Fibroblast of skin of abdomen (primary cell): ENCODE data around the gene ABCC9.
"Not testable (repeated sequence)": the region's sequence is repeated elsewhere in the genome, so short reads cannot be mapped to it uniquely, and the experiment has no call there.

Experiments
- DNase-seq: peaks from one replicate; pipeline ENCODE4 v3.0.0-alpha.2; 2013

The ABCC9 gene

GRCh38 chr12:21814814-21815213, 126.4 kb downstream of the ABCC9 start:
- DNase-seq: no peak

DNA sequence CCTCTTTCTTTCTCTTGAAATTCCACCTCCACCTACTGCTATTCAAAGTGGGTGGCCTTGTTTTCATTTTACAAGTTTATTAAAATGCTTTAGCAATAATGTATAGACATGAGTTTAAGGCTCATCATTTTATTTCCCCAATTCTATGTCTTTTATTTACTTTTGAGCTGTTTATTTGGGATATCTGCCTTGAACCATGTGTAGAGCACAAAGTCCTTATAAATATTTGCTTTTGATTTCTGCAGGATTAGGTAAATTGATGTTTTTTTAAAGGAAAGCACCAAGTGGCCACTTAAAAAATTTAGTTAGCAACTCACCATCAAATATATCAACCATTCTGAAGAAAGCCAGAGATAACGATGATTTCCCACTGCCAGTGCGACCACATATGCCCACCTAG, 126.9 kb downstream of the ABCC9 start:
- DNase-seq: no peak

GRCh38 chr12:21813751-21814150, 127.5 kb downstream of the ABCC9 start:
- DNase-seq: no peak

DNA sequence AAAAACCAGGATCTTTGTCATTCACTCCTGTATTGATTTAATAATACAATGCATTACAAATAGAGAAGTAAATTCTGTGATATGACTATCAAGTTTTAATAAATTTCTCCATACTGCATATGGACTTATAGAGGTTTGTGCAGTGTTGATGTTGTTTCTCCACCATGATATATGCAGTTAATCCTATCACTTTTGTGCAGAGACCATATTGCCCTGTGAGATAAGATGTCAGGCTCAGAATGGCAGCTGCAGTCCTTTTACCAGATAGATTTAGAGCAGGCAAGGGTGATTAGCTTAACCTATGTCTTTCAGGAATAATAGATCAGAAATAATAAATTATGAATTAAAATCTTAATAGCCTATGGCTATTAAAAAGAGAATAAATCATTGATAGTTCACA, 128.1 kb downstream of the ABCC9 start:
- DNase-seq: no peak

DNA sequence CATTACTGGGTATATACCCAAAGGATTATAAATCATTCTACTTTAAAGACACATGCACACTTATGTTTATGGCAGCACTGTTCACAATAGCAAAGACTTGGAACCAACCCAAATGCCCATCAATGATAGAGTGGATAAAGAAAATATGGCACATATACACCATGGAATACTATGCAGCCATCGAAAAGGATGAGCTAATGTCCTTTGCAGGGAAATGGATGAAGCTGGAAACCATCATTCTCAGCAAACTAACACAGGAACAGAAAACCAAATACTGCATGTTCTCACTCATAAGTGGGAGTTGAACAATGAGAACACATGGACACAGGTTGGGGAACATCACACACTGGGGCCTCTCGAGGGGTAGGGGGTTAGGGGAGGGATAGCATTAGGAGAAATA, 128.9 kb downstream of the ABCC9 start:
- DNase-seq: not testable (repeated sequence)

DNA sequence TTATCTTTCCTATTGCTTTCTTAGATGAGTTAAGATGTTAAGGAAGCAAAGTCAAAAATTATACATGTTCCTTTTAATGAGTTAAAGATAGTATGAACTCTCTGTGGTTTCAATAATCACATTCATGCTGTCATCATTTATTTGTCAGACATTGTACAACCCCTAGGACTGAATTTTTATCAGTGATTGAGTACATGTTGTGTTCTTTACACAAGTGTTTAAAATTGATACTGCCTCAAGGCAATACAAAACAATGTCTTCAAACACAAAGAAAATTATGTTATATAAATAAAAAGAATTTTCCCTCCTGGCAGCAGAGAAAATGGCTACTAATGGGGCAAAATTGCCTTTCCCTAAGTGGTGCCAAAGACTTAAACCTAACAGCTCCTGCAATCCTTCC, 132.1 kb downstream of the ABCC9 start:
- no peak for DNase-seq

DNA sequence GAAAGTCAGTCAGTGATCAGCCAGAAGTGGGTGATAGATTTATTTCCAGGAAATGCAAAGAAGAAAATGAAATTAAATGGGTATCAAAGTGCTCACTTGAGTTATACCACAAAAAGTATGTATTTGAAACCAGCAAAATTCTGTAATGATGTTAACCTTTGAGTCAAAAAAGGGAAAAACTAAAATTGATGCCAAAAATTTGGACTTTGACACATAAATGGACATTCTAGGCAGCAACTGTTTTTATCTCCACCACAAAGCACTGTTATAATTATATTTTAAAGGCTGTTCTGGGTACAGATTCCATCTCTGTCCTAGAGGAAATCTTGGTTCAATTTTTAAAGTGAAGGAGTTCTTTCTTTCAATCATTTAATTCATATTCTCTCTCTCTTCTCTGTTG, 135.0 kb downstream of the ABCC9 start:
- no peak for DNase-seq

GRCh38 chr12:21801522-21802288, 139.5 kb downstream of the ABCC9 start:
- no peak for DNase-seq

GRCh38 chr12:21800011-21800410, 141.2 kb downstream of the ABCC9 start:
- DNase-seq: no peak

DNA sequence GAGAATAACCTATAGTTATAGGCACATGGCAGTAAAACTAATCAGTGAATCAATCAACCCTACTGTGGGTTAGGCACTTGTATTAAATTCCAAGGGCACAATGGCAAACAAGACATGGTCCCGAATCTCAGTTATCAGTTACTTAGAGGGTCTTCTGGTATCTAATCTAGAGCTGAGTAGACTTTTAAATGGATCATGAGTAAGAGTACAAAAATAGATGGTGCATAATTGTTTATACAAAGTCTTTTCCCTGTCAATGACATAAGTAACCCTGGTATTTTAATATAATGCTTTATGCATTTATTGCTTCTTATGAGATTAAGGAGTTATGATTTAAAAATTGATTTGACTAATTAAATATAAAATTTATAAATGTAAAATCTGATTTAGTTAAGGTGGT, 143.7 kb downstream of the ABCC9 start:
- DNase-seq: no peak

GRCh38 chr12:21795648-21796328, 145.4 kb downstream of the ABCC9 start:
- no peak for DNase-seq

- not testable (repeated sequence) for DNase-seq
Observed at GRCh38 chr12:21794807-21795595, 146.2 kb downstream of the ABCC9 start.

DNA sequence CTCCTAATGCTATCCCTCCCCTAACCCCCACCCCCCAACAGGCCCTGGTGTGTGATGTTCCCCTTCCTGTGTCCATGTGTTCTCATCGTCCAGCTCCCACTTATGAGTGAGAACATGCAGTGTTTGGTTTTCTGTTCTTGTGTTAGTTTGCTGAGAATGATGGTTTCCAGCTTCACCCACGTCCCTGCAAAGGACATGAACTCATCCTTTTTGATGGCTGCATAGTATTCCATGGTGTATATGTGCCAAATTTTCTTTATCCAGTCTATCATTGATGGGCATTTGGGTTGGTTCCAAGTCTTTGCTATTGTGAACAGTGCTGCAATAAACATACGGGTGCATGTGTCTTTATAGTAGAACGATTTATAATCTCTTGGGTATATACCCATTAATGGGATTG, 151.5 kb downstream of the ABCC9 start:
- not testable (repeated sequence) for DNase-seq

- no peak for DNase-seq
Observed at GRCh38 chr12:21788089-21788983, 152.9 kb downstream of the ABCC9 start.

DNA sequence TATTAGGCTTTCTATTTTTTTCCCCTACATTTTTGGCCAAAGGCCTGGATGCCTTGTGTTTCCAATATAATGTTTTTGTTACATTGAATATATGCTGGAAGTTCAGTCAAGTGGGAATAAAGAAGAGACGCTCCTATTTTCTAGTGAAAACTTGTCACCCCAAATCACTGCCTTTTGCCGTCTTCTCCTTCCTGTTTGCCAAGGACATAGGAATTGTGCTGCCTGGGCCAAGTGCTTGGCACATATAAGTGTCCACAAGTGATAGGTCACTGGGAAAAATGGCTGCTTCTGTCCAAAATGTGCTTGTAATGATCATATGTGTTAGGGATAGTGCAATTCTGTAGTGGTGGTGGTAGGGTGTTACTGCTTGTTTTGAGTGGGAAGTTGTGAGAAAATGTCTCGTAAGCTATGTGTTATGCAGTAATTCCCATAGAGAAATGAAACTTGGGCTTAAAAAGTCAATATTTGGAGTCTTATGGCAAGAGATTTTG, 155.1 kb downstream of the ABCC9 start:
- no peak for DNase-seq

- not testable (repeated sequence) for DNase-seq
Observed at GRCh38 chr12:21782723-21783122, 158.5 kb downstream of the ABCC9 start.

DNA sequence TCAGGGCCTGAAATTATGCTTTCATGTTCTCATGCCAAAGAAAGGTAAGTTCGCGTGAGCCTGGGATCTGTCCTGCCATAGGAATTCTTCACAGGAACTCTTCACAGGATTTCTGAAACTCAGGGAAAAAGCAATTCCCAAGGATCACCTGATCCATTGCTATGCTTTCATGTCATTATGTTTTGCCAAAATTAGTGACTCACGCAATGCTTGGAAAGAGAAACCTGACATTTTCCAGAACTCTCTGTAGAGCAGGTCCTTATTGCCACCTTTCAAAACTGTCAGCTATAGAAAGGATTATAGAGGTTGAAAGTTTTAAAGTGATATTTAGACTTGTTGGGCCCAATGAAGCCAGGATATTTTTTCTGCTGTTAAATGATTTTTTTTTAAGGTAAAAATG, 160.4 kb downstream of the ABCC9 start:
- no peak for DNase-seq

DNA sequence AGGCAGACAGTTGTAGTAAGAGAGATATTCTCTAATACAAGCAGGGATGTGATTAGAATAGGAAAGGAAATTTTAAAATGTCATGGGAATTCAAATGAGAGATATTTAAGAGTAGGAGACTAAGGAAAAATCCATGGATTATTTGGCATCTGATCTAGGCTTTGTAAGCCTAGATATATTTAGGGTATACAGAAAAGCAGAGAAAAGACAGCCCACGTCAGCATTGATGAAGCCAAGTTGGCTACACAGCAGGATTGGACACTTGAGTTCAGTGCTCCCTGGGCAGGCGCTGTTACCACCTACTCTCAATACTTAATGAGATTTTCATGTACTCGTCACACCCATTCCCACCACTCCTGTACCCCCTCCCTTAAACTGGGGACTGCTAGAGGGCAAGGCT, 165.1 kb downstream of the ABCC9 start:
- DNase-seq: no peak

- no peak for DNase-seq
Observed at GRCh38 chr12:21775133-21775820, 165.9 kb downstream of the ABCC9 start.

- peak; percentile 33 for DNase-seq
Observed at GRCh38 chr12:21774358-21775132, 166.7 kb downstream of the ABCC9 start, which contains the start of gene KCNJ8. Gene KCNJ8 (minus strand): TSS chr12:21774706. CDS start chr12:21773616, 1,090 bp downstream.

DNA sequence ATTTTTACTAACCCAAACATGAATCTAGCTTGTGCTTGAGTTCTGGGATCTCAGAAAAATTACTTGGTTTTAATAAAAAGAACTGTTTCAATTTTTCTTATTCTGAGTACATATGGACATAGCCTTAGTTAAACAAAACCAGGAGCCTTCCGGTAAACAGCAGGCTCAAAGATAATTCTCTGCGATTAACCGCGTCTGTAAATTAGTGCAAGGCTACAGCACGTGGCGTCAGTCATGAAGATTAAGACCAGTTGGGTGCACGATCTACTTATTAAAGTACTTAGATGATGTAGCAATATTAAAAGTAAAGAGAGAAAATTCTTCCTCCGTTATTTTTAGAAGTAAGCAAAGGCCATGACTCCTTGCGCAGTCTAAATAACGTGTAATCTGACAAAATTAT, 167.4 kb downstream of the ABCC9 start:
- DNase-seq: no peak
